PC-3 (cell line): Measurements from ENCODE around the gene SEC22A.

ENCODE experiments used
- CTCF ChIP-seq: fragments of 300-600 bp; sonication (generic); conservative IDR thresholded peaks from 2 replicates; pipeline ENCODE4 v1.5.1; 2017; ENCODE audit warnings: antibody characterized with exemption, low read depth, mild to moderate bottlenecking, low read length
- EZH2phosphoT487 ChIP-seq: fragments of 300-600 bp; sonication (generic); IDR thresholded peaks from 2 replicates; pipeline ENCODE4 v1.6.1; 2018; ENCODE audit warnings: mild to moderate bottlenecking, antibody characterized with exemption, low read length, borderline replicate concordance

GRCh38 chr3:123277106-123277505 is 75.4 kb downstream of the SEC22A start:
- TF ChIP-seq EZH2phosphoT487 (no peak), CTCF (no peak)
